Measurements from ENCODE around the gene LRRK2. TPM values are rescaled to one million over a fixed set of nuclear protein-coding genes. Genes with fewer than 3 reads are reported as not detected.

LRRK2 gene
- total and polyA plus RNA-seq, 2 of the 8 experiments (the other 6 are each of a cell fraction or from before 2014, with no cell fraction given) = 0.06 to 0.13 TPM

- TF ChIP-seq ATF2 (IDR thresholded peaks at IDR 0.05; ENCODE audit: low read length) = no peak
- TF ChIP-seq ATF3 (IDR thresholded peaks at IDR 0.05; ENCODE audit: insufficient read depth, low read depth, low read length) = no peak
- no peak for TF ChIP-seq JUN (IDR thresholded peaks at IDR 0.05; ENCODE audit: low read depth, low read length)
These were observed 30.0 kb upstream of the LRRK2 start (continued) for GRCh38 chr12:40194846-40195245.
